Measurements from ENCODE around the gene PSMC5.

GRCh38 chr17:63828936-63829335 is 1.7 kb downstream of the PSMC5 start:
- TF ChIP-seq GATA3 (IDR thresholded peaks at IDR 0.05; ENCODE audit: low read depth, low read length), result no peak
- no peak for TF ChIP-seq GATA2 (IDR thresholded peaks at IDR 0.05; ENCODE audit: low read depth, low read length)
